Measurements from ENCODE around the gene ITPR1. TPM values are rescaled to one million over a fixed set of nuclear protein-coding genes. Genes with fewer than 3 reads are reported as not detected.

ITPR1 gene
- polyA plus RNA-seq, 2 of the 4 experiments (the other 2 are of a cell fraction), result 2.8 to 9.6 TPM

GRCh38 chr3:4816718-4817117 is 323.6 kb downstream of the ITPR1 start:
- no peak for DNase-seq (ENCODE audit: low read depth in 1 of 2, low spot score in 1 of 2)
- FAIRE-seq, result no peak
- TF ChIP-seq RARB (CRISPR knock-in tag; IDR thresholded peaks at IDR 0.05) (no peak), HOXA7 (CRISPR knock-in tag; IDR thresholded peaks at IDR 0.05) (no peak), NFE2L2 (conservative IDR thresholded peaks at IDR 0.05; ENCODE audit: low read length) (no peak), JUNB (IDR thresholded peaks at IDR 0.05) (no peak), CBX8 (IDR thresholded peaks at IDR 0.05) (no peak)
- ChIA-PET CTCF (interaction anchor here (1.4 to 1.5 kb wide), 2 partner anchors 10 to 96 kb away, joined by 3 read pairs; no protein-coding TSS in a partner anchor), POLR2A (no interaction called here)
- Histone ChIP-seq H3K4me3 (no peak overlapping the region), H3K4me1 (peaks cover 5% of the 10 kb centered on the region; the same call in 1 of the 3 replicates), H3K9me3 (peaks cover 26% of the 10 kb centered on the region), H3K4me2 (no peak overlapping the region), H3K27ac (no peak overlapping the region)
- ATAC-seq, result no peak
- WGBS (ENCODE audit: missing lambda C conversion rate), result 84% methylated on average over 2 of the region's 2 CpGs

- POLR2A ChIA-PET, result no interaction called here
- H3K4me1 ChIP-seq, result peaks cover 6% of the 10 kb centered on the region; the same call in 1 of the 3 replicates
- peaks cover 26% of the 10 kb centered on the region for H3K9me3 ChIP-seq
- WGBS (ENCODE audit: missing lambda C conversion rate), result 81% methylated on average over 2 of the region's 2 CpGs
- peak in 1 of 2 experiments; percentile 12 for DNase-seq (ENCODE audit: low read depth in 1 of 2, low spot score in 1 of 2)
- H3K4me2 ChIP-seq, result no peak overlapping the region
- CTCF ChIA-PET, result interaction anchor here (0.6 to 1.5 kb wide), 3 partner anchors 11 to 96 kb away, joined by 3 read pairs; no protein-coding TSS in a partner anchor
- no peak overlapping the region for H3K4me3 ChIP-seq
- TF ChIP-seq RNF2 (IDR thresholded peaks at IDR 0.05; ENCODE audit: borderline replicate concordance, low read depth) (no peak), USF2 (IDR thresholded peaks at IDR 0.05) (no peak)
- no peak overlapping the region for H3K27ac ChIP-seq
- no peak for ATAC-seq
- no peak for FAIRE-seq
Measured at GRCh38 chr3:4817128-4817527, 324.0 kb downstream of the ITPR1 start.

GRCh38 chr3:4818164-4818563 is 325.0 kb downstream of the ITPR1 start:
- no peak overlapping the region for H3K27ac ChIP-seq

More at GRCh38 chr3:4818164-4818563, 325.0 kb downstream of the ITPR1 start:
- no peak for DNase-seq (ENCODE audit: low read depth in 1 of 2, low spot score in 1 of 2)
- ChIA-PET POLR2A (no interaction called here), CTCF (no interaction called here)
- no peak overlapping the region for H3K4me3 ChIP-seq
- peaks cover 26% of the 10 kb centered on the region for H3K9me3 ChIP-seq
- WGBS (ENCODE audit: missing lambda C conversion rate), result 94% methylated on average over 13 of the region's 13 CpGs
- ATAC-seq, result no peak
- TF ChIP-seq ZSCAN20 (CRISPR knock-in tag; IDR thresholded peaks at IDR 0.05), result no peak
- no peak for TF ChIP-seq HDAC2 (IDR thresholded peaks at IDR 0.05)
- no peak for TF ChIP-seq RFX5 (IDR thresholded peaks at IDR 0.05)
- TF ChIP-seq BHLHE40 (IDR thresholded peaks at IDR 0.05; ENCODE audit: low read depth, low read length), result no peak
- no peak for TF ChIP-seq RARB (CRISPR knock-in tag; IDR thresholded peaks at IDR 0.05)
- no peak for TF ChIP-seq NFE2L2 (conservative IDR thresholded peaks at IDR 0.05; ENCODE audit: low read length)
- TF ChIP-seq ZC3H11A (IDR thresholded peaks at IDR 0.05), result no peak
- no peak for TF ChIP-seq SREBF2 (IDR thresholded peaks at IDR 0.05)
- TF ChIP-seq MAFK (IDR thresholded peaks at IDR 0.05; ENCODE audit: partially characterized antibody), result no peak
- TF ChIP-seq HEYL (CRISPR knock-in tag; IDR thresholded peaks at IDR 0.05), result no peak
- no peak for TF ChIP-seq EHF (CRISPR knock-in tag; IDR thresholded peaks at IDR 0.05)
- no peak for TF ChIP-seq HOXA7 (CRISPR knock-in tag; IDR thresholded peaks at IDR 0.05)
- no peak for TF ChIP-seq RCOR1 (IDR thresholded peaks at IDR 0.05; ENCODE audit: low read depth, low read length)
- TF ChIP-seq HES2 (IDR thresholded peaks at IDR 0.05), result no peak
- TF ChIP-seq ZFP36 (IDR thresholded peaks at IDR 0.05; ENCODE audit: borderline replicate concordance, partially characterized antibody), result no peak
- no peak for TF ChIP-seq JUNB (IDR thresholded peaks at IDR 0.05)
- no peak for TF ChIP-seq REST (IDR thresholded peaks at IDR 0.05)
- TF ChIP-seq CTCF (IDR thresholded peaks at IDR 0.05), result no peak
- no peak for TF ChIP-seq EP300 (IDR thresholded peaks at IDR 0.05)
- TF ChIP-seq ESRRA (IDR thresholded peaks at IDR 0.05; ENCODE audit: borderline replicate concordance, low read length), result no peak
- no peak for FAIRE-seq
- no peak overlapping the region for H3K4me2 ChIP-seq
- peaks cover 6% of the 10 kb centered on the region; the same call in 1 of the 3 replicates for H3K4me1 ChIP-seq
